Heart left ventricle (tissue), 13 donors: ENCODE measurements around the gene TRMT11.

Experiments
- POLR2A ChIP-seq, 2 donors: fragments of 450-650 bp; IDR thresholded peaks; one replicate each; pipeline ENCODE4 v1.6.1; 2017; ENCODE audit warnings: antibody characterized with exemption in 2 of 2, mild to moderate bottlenecking in 2 of 2, moderate library complexity in 2 of 2
- TF ChIP-seq, protein P1 (sequence below), 12 donors: fragments of 200-600 bp; sonication (generic) in 4 of 12; IDR thresholded peaks; one replicate each; pipeline versions ENCODE4 v1.5.0 to v1.8.0; 2018 to 2022; ENCODE audit warnings: antibody characterized with exemption in 12 of 12, mild to moderate bottlenecking in 5 of 12
- donor health status: ischemic (EF 13 %, LVEDD 7.1; RV severe dilation, severe dysfunction).
- donor health status: DM: no; HTN: yes; CAD: no.
- donor health status: DM: no; HTN: no; CAD: no.
- donor health status: ischemic (EF 25% LVEDD 6.9; RV normal size, moderate dysfunction).
- donor health status: ischemic (EF 25% LVEDD 5.7; RV mildly dilated, moderate dysfunction).
- donor health status: ischemic (EF 35%, LVEDD 5.7; RV mildly dilated, moderate dysfunction).
- donor health status: nonischemic (EF 11% LVEDD 7.7; RV severe dilation, severe dysfunction).
- donor health status: DM: yes; HTN: yes; CAD: no.
- donor health status: PGD.
- donor health status: ischemic (EF 29% LVEDD 5.4; RV normal size, mild dysfunction).
- donor health status: nonischemic (EF 23%, LVEDD 6.1; RV moderate dilation, normal function).

DNA sequence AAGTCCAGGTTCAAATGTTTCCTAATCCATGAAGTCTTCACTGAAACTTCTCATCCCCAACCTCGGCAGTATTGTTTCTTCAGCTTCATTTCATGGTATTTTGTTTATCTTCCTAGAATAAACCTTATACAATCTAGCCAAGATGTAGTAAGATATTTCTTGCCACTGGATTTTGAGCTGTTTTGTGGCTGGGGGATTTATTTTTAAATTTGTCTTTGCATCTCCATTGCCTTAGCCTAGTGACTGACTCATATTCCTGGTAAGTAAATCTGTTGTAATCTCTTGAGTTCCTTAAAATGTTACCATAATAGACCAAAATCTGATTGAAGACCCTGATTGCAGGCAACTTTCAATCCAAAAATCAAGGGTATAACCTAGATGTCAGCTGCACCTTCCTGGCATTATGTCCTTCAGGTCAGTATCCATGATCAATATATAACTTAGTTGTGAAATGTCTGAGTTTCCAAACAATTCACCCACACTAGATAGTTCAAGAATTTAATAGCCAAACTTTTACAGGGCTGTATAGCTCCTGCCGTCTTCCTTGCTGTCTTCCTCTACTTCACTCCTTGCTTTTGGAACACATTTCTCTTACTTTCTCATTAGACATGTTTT, 4.7 kb upstream of the TRMT11 start:
- TF ChIP-seq, protein P1, sequence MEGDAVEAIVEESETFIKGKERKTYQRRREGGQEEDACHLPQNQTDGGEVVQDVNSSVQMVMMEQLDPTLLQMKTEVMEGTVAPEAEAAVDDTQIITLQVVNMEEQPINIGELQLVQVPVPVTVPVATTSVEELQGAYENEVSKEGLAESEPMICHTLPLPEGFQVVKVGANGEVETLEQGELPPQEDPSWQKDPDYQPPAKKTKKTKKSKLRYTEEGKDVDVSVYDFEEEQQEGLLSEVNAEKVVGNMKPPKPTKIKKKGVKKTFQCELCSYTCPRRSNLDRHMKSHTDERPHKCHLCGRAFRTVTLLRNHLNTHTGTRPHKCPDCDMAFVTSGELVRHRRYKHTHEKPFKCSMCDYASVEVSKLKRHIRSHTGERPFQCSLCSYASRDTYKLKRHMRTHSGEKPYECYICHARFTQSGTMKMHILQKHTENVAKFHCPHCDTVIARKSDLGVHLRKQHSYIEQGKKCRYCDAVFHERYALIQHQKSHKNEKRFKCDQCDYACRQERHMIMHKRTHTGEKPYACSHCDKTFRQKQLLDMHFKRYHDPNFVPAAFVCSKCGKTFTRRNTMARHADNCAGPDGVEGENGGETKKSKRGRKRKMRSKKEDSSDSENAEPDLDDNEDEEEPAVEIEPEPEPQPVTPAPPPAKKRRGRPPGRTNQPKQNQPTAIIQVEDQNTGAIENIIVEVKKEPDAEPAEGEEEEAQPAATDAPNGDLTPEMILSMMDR (IDR thresholded peaks at IDR 0.05): no peak
- no peak for TF ChIP-seq POLR2A (IDR thresholded peaks at IDR 0.05)
